Gastroesophageal sphincter (tissue), 3 donors: ENCODE data around the gene CORO2B.

Source experiments
- CTCF ChIP-seq, 4 experiments: fragments of 200-600 bp in 2 of 4; fragments of 450-650 bp in 2 of 4; sonication (generic) in 1 of 4; IDR thresholded peaks; one replicate each; pipeline ENCODE4 v1.5.1; 2017 to 2019; ENCODE audit warnings: antibody characterized with exemption in 4 of 4, mild to moderate bottlenecking in 2 of 4, moderate library complexity in 2 of 4
- EP300 ChIP-seq: sonication (generic); formaldehyde crosslinking; IDR thresholded peaks from one replicate; pipeline ENCODE4 v1.6.1; 2017; ENCODE audit warnings: antibody characterized with exemption, mild to moderate bottlenecking
- POLR2A ChIP-seq, 2 donors: fragments of 450-650 bp; IDR thresholded peaks; one replicate each; pipeline ENCODE4 v1.6.1; 2017; ENCODE audit warnings: antibody characterized with exemption in 2 of 2, mild to moderate bottlenecking in 2 of 2, moderate library complexity in 1 of 2

GRCh38 chr15:68603951-68604350 lies 25.2 kb downstream of the CORO2B start:
- no peak for TF ChIP-seq POLR2A (IDR thresholded peaks at IDR 0.05)
- no peak for TF ChIP-seq CTCF (IDR thresholded peaks at IDR 0.05)
- no peak for TF ChIP-seq EP300
